Calu3 (cell line): ENCODE measurements around the gene FKBP1B. TPM values are rescaled to one million over a fixed set of nuclear protein-coding genes. Genes with fewer than 3 reads are reported as not detected.

Experiments used
- total RNA-seq: library from RNA; stranded (reverse); gene quantifications from 2 replicates; pipeline ENCODE4 v1.2.3, GENCODE V29; 2022

The FKBP1B gene
- total RNA-seq, 1 experiment from 2014 or later, result 8.2 TPM

Other genes with a start within 250 kb of the FKBP1B start
- gene ATAD2B, start 122.6 kb upstream of the FKBP1B start, total RNA-seq, result 17.9 and 19.7 TPM in 2 replicates
- gene UBXN2A, start 109.3 kb upstream of the FKBP1B start, total RNA-seq, result 12.8 and 15.1 TPM in 2 replicates
- gene MFSD2B, start 39.7 kb upstream of the FKBP1B start, total RNA-seq, result 0.37 TPM in 1 of 2 replicates, not detected in the other
- 13.4 and 17.2 TPM in 2 replicates for gene WDCP, start 2.4 kb upstream of the FKBP1B start, total RNA-seq
- gene SF3B6, start 26.6 kb downstream of the FKBP1B start, total RNA-seq, result 112 and 125 TPM in 2 replicates
- 13.9 TPM in 2 replicates for gene TP53I3, start 35.1 kb downstream of the FKBP1B start, total RNA-seq
- gene PFN4, start 73.6 kb downstream of the FKBP1B start, total RNA-seq, result 0.64 TPM in 1 of 2 replicates, not detected in the other
- 7.4 and 8.3 TPM in 2 replicates for gene FAM228B, start 73.7 kb downstream of the FKBP1B start, total RNA-seq
- not detected in 2 replicates for gene FAM228A, start 125.3 kb downstream of the FKBP1B start, total RNA-seq